Epithelial cell of esophagus (primary cell): ENCODE data around the gene CAP2.

Experiments
- DNase-seq: peaks from one replicate; pipeline ENCODE4 v3.0.0; 2010; ENCODE audit warnings: low read depth
- H3K4me3 ChIP-seq: 2 replicates; pipeline ENCODE4 v1.5.1; 2011; ENCODE audit warnings: mild to moderate bottlenecking, low read length, control low read depth
- CTCF ChIP-seq: IDR thresholded peaks from 2 replicates; pipeline ENCODE4 v1.5.1; 2011; ENCODE audit warnings: low read depth, mild to moderate bottlenecking, low read length, control low read depth, inconsistent platforms; ENCODE audit not compliant: insufficient read depth; ENCODE audit errors: missing control alignments

Gene CAP2

GRCh38 chr6:17392978-17393891 lies at the start of gene CAP2:
Gene CAP2, plus strand, starts transcription at chr6:17393595. Its CDS starts 27,961 bp downstream, at chr6:17421556.
- H3K4me3 ChIP-seq: peak within 1 kb of the TSS; percentile 65
- peak; percentile 65 for DNase-seq
- TF ChIP-seq CTCF: no peak

- TF ChIP-seq CTCF: no peak
- no peak overlapping the region for H3K4me3 ChIP-seq
- no peak for DNase-seq
Measured at GRCh38 chr6:17347012-17347411, 46.4 kb upstream of the CAP2 start.

- TF ChIP-seq CTCF: no peak
- no peak overlapping the region for H3K4me3 ChIP-seq
- DNase-seq: peak; percentile 20
Measured at GRCh38 chr6:17349427-17349826, 44.0 kb upstream of the CAP2 start.

GRCh38 chr6:17352302-17352701 lies 41.1 kb upstream of the CAP2 start:
- no peak overlapping the region for H3K4me3 ChIP-seq
- peak; percentile 16 for DNase-seq
- TF ChIP-seq CTCF: no peak

GRCh38 chr6:17353440-17354175 lies 39.8 kb upstream of the CAP2 start:
- DNase-seq: no peak
- TF ChIP-seq CTCF: no peak
- H3K4me3 ChIP-seq: no peak overlapping the region

GRCh38 chr6:17354700-17355403 lies 38.5 kb upstream of the CAP2 start:
- TF ChIP-seq CTCF: no peak
- H3K4me3 ChIP-seq: no peak overlapping the region
- DNase-seq: peak; percentile 39
